T1000 (cell line): Measurements from ENCODE around the gene GTSE1.

Experiments
- DNase-seq: peaks from one replicate; lab custom pipeline; 2025; ENCODE audit warnings: mixed read lengths; lab: John Stamatoyannopoulos, UW

The GTSE1 gene

DNA sequence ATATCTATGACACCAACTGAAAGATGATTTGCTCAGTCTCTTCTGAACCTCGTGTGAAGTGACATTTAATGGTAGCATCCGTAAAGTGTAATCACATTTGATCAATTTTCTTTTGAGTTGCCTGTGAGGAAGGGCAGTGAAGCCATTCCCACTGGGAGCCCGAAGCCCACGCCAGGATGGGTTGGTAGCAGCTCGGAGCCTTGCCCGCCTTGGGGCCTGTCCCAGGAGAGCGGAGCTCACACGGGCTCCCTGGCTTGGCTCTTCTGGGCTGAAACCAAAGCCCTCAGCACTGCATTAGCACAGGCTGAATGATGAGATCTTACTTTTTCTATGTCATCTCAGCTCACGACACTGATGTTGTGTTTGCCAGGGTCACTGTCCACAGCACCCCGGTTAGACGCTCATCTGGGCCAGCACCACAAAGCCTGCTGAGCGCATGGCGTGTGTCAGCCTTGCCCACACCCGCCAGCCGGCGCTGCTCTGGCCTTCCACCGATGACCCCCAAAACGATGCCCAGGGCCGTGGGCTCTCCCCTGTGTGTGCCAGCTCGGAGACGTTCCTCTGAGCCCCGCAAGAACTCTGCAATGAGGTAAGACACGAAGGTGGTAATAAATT lies 29.5 kb downstream of the GTSE1 start:
- no peak for DNase-seq

DNA sequence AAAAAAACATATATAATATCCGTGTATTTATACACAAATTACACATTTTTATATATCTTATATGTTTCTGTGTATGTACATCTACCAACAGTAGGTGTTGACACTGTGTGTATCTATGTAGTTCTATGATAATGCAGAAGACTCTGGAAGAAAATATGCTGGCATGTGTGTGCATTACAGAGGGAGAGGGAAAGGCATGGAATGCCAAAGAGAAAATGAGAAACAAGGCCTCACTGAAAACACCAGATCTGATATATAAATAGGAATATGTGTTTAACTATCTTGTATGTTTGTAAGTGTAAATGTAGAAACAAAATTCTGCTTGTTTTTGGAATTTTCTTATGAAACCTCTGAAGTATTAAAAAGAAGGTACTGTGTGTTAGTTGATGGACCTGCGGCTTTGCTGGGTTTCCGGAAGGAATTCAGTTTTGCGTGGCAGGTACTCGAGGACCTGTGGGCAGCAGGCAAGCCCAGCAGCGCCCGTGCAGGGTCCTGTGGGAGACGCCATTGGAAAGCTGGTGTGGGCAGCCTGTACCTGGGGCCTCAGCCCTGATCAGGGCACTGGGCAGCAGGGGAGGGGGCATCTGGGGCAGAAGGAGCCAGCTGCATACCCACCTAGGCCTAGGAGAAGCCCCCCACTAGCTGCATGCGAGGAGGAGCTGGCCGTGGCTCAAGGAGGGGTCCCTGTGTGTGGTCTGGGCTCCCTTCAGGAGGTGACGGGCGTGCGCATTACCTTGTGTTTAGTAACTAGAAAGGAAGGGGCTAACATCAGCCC lies 31.2 kb downstream of the GTSE1 start:
- DNase-seq, result no peak

DNA sequence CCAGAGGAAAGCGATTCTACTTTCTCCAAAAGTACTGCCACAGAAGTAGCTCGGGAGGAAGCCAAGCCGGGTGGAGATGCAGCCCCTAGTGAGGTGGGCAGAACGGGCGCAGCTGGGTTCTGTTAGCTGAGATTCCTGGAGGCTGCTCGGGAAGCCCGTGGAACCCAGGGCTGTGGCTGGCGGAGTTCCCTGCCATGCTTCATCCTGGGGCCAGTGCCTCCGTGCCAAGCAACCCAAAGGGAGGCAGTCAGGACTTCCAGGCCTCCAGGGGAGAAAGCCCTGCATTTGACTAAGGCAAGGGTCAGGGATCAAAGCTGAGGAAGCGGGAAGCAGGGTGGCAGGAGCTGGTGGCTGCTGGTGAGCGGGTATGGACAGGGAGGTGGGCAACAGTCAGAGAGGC lies 32.1 kb downstream of the GTSE1 start:
- no peak for DNase-seq

DNA sequence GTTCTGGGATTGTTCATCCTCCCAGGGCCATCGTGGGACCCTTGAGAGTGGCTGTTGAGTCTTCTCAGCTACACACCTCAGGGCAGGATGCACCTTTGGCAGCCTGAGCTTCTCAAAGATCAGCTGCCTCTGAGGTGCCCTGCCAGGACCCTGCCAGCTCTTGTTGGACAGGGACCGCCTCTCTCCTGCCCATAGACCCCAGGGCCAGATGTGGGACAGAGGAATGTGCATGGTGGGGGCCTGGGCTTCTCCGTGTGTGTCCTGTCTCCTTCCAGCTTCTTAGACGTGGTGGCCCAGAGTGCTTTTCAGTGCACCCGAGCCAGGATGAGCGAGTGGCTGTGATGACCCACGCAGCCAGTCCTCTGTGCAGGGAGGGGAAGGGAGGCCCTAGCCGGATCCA lies 32.9 kb downstream of the GTSE1 start:
- no peak for DNase-seq

DNA sequence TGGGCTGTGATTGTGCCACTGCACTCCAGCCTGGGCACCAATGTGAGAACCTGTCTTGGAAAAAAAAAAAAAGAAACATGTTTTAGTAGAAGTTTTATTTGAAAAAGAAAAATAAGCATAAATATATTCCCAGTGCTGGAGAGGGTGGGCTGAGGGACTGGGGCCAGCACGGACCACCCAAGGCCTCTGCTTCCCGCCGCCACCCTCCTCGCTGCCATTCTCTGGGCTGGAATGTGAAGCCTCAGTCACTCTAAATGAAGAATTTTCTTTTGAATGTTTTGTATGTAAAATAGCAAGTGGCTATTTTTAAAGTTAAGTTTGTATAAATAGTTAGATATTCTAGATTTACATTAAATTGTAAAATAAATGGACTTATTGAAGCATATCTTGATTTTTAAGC lies 33.8 kb downstream of the GTSE1 start:
- no peak for DNase-seq

DNA sequence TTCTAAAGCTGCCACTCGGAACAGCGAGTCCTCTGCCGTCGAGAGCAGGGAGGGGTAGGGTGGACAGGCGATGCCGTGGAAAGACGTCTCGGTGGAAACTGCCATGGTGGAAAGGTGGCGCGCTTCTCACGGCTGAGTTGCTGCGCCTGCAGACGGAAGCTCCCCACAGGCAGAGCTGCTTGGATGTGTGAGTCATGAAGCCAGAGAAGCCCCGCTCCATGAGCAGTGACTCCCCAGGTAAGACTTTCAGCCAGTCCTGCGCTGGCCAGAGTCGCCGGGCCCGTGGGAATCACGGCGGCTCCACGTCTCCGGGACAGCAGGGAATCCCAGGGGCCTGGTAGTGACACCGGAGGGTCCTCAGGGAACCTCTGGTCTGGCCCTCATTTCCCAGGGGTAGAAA lies 34.8 kb downstream of the GTSE1 start:
- DNase-seq, result no peak

DNA sequence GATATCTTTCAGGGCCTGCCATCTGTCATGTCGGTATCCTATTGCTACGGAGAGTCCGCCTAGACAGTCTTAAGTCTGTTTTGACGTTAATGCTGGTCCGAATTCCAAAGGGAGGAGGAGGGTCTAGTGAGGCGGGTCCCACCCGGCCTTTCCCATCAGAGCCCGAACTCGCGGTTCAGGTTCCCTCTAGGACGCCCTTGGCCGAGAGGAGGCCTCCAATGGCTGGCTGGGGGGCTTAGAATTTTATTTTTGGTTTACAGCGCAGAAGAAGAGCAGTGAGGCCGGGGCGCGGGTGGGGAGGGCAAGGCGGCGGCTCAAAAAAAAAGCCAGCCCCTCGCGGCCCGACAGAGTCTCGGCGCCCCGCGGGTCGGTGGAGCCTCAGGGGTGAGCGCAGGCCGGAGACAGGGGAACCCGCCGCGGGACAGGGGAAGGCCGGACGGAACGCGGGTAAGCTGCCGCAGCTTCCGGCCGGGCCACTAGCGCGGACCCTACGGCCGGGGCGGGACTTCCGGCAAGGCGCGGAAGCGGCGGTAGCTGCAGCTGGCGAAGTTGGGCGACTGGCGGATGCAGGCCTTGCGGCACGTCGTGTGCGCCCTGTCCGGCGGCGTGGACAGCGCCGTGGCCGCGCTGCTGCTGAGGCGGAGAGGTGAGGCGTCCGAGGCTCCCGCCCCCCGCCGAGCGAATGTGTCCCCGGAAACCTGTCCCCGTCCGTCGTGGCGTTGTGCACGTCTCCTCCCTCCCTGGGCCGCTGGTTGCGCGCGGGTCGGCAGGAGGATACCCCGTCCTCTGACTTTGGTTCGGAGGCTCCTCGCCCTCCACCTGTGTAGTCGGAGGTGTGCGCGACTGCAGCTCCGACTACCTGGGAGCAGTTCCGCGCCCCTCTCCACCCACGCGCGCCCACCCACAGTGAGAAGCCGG lies 38.8 kb downstream of the GTSE1 start, which contains the start of gene TRMU:
TRMU (plus strand) TSS at position 514 of the 918 bp plus-strand sequence; CDS start at position 565, 51 bp downstream.
- peak; percentile 71 for DNase-seq

DNA sequence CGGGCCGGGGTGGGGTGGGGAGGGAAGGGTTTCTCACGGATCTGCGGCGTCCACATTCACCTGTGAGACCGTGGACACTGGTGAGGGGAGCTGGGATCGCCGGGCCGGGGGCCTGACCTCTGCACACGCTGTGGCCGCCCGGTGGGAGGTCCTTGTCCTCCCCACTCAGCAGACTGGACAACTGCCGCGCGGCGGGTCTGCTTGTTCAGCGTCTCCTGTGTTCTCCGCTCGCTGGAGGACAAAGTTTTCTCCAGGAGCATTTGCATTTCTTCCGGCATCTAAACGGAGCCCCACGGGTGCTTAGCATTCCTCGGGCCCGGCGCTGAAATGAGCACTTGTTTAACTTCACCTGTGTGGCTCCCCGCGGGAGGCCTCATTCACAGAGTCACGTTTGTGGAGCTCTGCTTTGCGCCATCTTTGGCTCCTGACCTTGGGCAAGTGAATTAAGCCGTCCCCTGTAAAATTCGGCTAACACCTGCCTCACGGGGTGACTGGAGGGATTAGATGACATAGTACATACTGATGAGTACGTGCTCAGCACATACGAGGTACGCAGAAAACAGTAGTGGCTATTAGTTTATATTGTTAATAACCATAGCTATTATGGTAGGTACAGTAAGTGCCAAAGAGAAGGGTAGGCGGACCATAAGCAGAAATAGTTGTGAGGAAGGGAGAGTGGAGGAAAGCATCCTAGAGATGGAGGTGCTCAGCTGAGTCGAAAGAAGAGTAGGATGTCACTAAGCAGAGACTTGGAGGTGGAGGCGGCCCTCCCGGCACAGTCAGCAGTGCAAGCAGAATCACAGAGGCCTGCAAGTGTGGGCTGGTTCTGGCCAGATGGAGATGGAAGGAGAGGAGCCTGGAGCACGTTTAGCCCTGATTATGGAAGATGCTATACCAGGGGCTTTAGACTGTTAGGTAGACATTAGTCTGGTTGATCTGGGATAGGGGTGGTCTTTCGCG lies 39.7 kb downstream of the GTSE1 start:
- no peak for DNase-seq

DNA sequence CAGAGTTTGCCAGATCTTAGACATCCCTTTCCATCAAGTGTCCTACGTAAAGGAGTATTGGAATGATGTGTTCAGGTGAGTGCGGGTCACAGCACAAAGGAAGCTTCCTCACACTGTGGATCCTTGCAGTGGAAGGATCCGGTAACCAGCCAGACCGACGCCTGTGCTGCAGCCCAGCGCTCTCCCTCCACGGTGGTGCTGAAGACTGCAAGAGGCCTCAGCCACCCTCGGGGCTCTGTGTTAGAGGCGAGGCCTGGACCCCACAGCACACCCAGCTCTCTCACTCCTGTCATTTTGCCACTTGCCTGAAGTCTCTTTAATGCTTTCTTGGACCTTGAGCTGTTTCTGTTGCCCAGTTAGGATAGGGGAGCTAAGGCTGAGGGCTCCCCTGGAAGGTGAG lies 41.2 kb downstream of the GTSE1 start:
- DNase-seq, result no peak

DNA sequence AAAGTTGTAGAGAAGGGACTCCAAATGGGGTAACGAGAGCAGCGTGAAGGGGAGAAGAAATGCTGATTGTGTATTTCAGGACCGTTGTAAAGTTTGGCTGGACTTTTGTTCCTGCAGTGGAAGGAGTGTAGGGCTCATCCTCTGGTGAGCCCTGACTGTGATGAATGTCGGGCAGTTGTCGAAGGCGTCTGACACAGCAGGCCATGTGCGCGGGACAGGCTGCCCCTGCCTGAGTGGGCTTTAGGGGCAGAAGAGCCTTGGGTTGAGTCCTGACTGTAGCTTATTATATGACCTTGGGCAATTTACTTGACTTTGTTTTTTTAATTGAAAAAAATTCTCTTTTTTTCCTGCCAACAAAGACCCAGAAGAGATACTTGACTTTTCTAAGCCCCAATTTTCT lies 42.0 kb downstream of the GTSE1 start:
- DNase-seq, result no peak

DNA sequence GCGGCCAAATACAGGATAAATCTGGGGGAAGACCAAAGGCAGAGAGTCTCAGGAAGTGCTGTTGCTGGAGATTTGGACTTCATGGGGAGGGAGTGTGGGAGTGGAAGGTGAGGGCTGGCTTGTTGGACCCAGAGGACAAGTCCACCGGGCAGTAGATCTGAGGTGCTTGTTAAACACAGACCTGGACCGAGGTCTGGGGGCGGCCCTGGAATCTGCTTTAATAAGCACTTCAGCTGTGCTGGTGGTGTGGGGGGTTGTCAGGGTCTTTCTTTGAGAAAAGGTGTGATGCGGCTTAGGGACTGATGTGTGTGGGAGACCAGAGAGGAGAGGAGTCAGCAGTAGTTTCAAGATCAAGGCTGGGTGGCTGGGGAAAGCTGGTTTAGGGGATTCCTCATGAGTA lies 43.3 kb downstream of the GTSE1 start:
- DNase-seq, result no peak

DNA sequence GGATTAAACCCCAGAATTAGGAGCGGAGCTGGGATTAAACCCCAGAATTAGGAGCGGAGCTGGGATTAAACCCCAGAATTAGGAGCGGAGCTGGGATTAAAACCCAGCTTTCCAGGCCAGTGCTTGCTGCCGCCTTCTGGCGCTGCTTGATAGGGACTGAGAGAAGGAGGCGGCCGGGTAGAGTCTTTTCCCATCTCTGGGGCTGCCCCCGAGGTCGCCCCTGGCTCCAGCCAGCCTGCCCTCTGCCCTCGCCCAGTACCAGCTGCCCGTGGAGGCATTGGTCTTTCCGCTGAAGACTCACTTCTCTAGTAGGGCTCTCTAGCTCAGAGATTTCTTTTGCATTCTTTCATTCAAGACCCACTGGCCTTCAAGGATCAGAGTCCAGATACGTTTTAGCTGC lies 44.0 kb downstream of the GTSE1 start:
- DNase-seq, result no peak

DNA sequence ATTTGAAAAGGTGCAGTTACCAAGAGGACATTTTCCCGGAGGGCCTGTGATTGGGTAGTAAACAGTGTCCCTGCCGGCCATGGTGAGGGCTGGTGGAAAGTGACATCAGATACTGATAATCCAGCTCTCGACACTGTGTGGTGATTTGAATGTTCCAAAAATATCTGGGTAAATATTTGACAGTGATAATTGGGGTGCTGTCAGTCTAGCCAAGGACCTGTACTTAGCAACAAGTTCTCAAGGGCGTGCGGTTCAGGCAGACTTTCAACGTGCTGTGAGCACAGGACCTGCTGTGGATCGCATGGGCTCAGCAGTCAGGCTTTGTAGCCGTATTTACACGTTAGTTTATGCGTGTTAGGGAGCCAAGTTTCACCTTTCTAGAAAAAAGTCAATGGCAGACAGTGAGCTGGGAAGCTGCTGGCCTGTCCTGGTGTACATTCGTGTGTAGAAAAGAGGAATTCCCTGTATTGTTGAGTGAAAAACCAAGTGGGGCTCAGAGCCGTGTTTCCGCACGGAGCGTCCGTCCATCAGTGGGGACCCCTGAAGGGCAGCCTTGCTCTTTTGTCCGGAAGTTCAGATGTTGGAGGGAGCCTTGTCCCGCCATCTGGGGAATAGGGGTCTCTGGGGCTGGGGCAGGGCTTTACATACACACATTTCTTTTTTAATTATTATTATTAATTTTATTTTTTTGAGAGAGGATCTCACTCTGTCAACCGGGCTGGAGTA lies 50.2 kb downstream of the GTSE1 start:
- no peak for DNase-seq

DNA sequence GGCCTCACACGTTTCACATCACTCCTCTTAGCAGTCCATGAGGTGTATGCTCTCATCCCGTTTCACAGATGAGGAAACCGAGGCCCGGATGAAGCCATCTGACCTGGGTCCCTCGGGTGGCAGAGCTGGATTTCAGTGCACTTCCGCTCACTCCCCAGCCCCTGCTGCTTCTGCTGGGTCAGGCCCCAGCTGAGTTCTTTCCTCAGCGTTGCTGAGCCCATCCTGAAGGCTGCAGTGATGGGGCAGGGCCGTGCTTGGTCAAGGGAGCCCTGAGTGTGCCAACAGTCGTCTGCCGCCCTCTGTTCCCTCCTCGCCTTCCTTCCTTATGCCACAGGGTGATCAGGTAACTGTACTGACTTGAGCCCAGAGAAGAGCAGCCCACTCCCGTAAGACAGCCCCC lies 51.0 kb downstream of the GTSE1 start:
- no peak for DNase-seq

DNA sequence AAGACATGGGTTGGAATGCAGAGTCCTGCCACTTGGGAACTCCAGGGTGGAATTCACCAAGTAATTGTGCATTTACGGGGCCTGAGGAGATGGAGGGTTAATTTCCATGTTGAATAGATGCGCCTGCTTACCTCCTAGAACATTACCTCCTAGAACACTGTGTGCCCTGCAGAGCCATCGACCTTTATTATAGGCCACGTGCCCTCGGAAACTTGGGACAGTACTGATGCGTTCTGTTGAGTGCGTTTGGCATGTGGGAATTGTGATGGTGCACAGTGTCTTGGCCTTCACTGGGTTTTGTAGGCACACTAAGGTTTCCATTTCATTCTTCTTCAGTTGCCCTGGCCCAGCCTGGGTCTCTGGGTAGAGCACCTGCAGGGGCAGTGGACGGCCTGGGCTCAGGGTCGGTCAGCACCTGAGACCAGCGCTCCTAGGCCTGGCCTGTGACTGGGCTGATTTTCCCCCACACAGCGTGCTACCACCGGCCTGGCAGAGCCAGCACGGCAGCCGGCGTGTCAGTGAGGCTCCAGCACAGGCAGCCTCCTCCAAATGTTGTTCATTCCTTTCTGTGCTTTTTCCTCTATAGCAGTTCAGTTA lies 51.5 kb downstream of the GTSE1 start:
- no peak for DNase-seq

DNA sequence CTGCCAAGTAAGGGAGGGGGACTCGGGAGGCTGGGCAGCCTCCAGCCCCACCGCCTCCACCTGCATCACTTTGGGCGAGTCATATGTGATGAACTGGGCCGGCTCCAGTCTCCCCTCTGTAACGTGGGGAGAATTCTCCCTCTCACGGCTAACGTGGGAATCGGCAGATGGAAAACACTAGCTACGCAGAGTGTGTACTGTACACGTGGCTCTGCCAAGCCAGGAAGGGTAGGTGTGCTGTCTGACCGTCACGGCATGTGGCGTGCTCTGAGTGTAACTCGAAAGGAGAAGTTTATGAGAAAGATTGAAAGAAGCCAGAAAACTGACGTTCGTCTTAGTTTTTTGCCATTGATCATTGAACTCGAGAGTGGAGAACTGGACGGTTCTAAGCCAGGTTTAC lies 52.6 kb downstream of the GTSE1 start:
- DNase-seq, result no peak

DNA sequence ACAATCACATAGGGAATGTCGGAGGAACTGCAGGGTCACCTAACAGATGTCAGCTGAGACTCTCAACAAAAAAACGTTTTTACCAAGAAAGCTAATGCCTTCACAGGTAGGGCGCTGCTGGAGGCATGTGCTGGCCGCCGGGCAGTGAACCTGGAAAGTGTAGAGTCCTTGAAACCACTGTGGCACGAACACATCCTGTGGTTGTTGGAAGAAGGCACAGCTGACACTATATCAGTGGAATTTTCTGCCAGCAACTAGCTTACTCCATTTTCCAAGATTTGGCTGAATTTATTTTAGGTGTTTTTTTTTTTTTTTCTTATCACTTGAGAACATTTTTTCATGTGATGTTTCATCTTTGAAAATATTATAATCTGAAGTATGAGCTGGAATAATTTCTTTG lies 53.0 kb downstream of the GTSE1 start:
- no peak for DNase-seq

DNA sequence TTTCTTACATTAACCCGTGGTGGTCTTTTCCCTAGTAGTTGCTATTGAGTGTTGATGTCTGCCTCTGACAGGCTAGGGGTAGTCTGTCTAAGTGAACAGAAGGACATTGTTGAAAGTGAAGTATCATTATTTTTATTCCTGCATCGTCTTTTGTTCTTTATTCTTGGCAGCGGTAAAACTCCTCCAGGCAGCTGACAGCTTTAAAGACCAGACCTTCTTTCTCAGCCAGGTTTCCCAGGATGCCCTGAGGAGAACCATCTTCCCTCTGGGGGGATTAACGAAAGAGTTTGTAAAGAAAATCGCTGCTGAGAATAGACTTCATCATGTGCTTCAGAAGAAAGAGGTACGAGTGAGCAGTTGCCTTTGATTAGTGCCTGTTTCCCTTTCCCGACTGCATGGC lies 53.5 kb downstream of the GTSE1 start:
- DNase-seq, result no peak

DNA sequence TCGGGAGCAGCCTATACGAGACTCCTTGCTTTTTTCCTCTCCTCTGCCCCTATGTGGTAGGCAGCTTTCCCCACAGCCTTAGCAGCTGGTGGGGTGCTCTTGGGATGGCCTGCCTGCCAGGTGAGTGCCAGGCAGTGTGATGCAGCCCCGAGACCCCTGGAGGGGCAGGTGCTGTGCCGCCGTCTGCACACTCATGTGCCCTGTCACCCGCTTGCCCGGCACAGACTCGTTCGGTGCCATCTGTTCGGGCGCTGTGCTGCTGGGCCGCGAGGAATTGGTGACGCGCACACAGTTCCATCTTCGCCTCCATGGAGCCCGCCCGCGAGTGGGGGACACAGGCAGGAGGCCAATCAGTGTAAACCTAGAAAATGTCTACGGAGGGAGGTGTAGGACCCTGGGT lies 54.0 kb downstream of the GTSE1 start:
- no peak for DNase-seq

DNA sequence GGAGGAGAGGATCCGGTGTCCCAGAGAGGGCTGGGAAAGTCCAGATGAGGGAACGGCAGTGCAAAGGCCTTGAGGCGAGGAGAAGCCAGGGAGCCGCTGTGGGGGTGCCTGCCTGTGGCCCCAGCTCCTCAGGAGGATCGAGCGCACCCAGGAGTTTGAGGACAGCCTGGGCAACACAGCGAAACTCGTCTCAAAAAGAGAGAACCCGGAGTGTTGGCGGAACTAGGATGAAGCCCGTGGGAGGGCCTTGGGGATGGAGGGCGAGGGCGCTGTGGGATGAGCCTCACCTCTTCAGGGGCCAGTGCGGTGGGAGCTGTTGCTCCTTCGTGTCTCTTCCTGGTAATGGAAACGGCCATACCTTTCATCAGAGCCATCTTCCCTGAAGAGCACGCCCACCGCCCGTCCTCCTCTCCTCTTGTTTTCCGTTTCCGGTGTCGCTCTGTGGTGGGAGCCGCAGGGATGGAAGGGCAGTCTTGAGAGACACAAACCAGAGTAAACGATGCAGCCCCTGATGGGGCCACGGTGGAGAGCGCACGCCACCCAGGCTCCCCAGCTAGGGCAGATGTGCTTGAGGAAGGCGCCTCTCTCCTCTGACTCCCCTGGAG lies 54.6 kb downstream of the GTSE1 start:
- DNase-seq, result no peak
